Breast epithelium (tissue), 4 donors: Measurements from ENCODE around the gene HLA-DRB1. TPM values are rescaled to one million over a fixed set of nuclear protein-coding genes. Genes with fewer than 3 reads are reported as not detected.
A peak's percentile ranks its signal among the peaks of the same experiment; 100 is the strongest.
"Not testable (repeated sequence)": the region's sequence is repeated elsewhere in the genome, so short reads cannot be mapped to it uniquely, and the experiment has no call there.

Source experiments
- DNase-seq, 2 donors: peaks; one replicate each; pipeline ENCODE4 v3.0.0-alpha.2; 2019; ENCODE audit warnings: low spot score in 2 of 2
- H3K27ac ChIP-seq, 2 donors: fragments of 200-600 bp; sonication (generic) in 1 of 2; one replicate each; pipeline ENCODE4 v1.5.1; 2016 to 2019; ENCODE audit warnings: mild to moderate bottlenecking in 1 of 2
- H3K27me3 ChIP-seq, 2 donors: fragments of 200-600 bp; sonication (generic) in 1 of 2; one replicate each; pipeline versions ENCODE4 v1.5.1 to v1.6.0; 2017 to 2019; ENCODE audit warnings: control low read depth in 1 of 2, mild to moderate bottlenecking in 1 of 2
- H3K36me3 ChIP-seq: fragments of 200-600 bp; one replicate; pipeline ENCODE4 v1.5.1; 2019
- H3K4me1 ChIP-seq, 2 donors: fragments of 200-600 bp; sonication (generic); one replicate each; pipeline ENCODE4 v1.5.1; 2016 to 2019; ENCODE audit warnings: control low read depth in 1 of 2
- H3K4me3 ChIP-seq, 3 donors: fragments of 200-600 bp; sonication (generic); 1 replicate in 2 of 3; 2 replicates in 1 of 3; pipeline ENCODE4 v1.5.1; 2016 to 2019; ENCODE audit warnings: mild to moderate bottlenecking in 3 of 3, moderate library complexity in 2 of 3
- H3K9me3 ChIP-seq, 2 donors: fragments of 200-600 bp; sonication (generic) in 1 of 2; one replicate each; pipeline ENCODE4 v1.5.1; 2016 to 2019; ENCODE audit warnings: control low read depth in 1 of 2
- POLR2A ChIP-seq: fragments of 450-650 bp; IDR thresholded peaks from one replicate; pipeline ENCODE4 v1.6.1; 2016; ENCODE audit warnings: antibody characterized with exemption, mild to moderate bottlenecking, moderate library complexity
- POLR2AphosphoS5 ChIP-seq, 3 donors: sonication (generic); formaldehyde crosslinking; IDR thresholded peaks; one replicate each; pipeline ENCODE4 v1.6.1; 2017; ENCODE audit warnings: antibody characterized with exemption in 3 of 3
- intact Hi-C: fragments of 100-400 bp; cut with DNase I; formaldehyde crosslinking; loops from one replicate; pipeline ENCODE4 v1.15.1; 2023; ENCODE audit warnings: low total_unique reads
- total RNA-seq, 3 donors: library from RNA; depleted of rRNA; stranded (reverse); fragments of >200 nt; gene quantifications; one replicate each; pipeline ENCODE4 v1.1.0, GENCODE V29; 2016
- TF ChIP-seq, protein P1 (sequence below), 3 donors: fragments of 450-650 bp; IDR thresholded peaks; one replicate each; pipeline ENCODE4 v1.5.1; 2016 to 2017; ENCODE audit warnings: antibody characterized with exemption in 3 of 3, mild to moderate bottlenecking in 3 of 3, moderate library complexity in 3 of 3

The HLA-DRB1 gene
- total RNA-seq, 3 donors from 2014 or later: 28.2 to 90.3 (median 44.2) TPM

DNA sequence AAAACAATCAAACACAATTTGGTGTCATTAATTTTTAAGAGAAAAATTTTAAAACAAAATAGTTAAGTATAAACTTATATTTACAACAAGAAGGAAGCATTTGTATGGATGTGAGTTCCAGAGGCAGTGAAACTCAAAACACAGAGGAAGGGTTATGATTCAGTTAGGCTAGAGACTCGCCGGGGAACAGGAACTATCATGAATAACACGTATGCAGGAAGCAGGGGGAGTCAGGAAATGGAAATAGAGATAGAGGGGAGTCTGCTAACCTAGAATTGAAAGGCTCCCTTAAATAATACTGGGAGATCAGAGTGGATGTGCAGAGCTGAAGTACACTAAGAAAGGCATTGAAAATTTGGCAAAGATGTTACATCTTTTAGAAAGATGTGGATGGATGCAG lies 14.2 kb upstream of the HLA-DRB1 start:
- Histone ChIP-seq H3K36me3 (no peaks in the 10 kb centered on the region), H3K4me3 (no peak overlapping the region), H3K27me3 (no peaks in the 10 kb centered on the region), H3K9me3 (no peaks in the 10 kb centered on the region), H3K27ac (no peak overlapping the region), H3K4me1 (no peaks in the 10 kb centered on the region)
- DNase-seq: no peak
- TF ChIP-seq POLR2A: no peak
- intact Hi-C loops: no loop called here

DNA sequence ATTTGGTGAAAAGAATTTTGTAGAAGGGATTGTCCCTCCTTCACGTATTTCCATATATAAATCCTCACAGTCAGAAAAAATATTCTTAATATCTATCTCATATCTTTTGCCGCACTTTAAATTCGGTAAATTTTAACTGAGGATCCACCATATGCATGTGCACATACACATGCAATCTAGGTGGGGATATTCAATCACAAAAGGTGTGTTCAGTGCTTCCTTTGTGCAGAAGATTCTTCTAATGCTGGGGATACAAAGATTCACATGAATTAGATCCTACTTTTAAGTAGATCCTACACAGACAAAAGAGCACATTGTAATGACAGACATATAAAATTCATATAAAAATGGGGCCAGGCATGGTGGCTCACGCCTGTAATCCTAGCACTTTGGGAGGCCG lies 13.6 kb upstream of the HLA-DRB1 start:
- no peaks in the 10 kb centered on the region for H3K9me3 ChIP-seq
- DNase-seq: no peak
- intact Hi-C loops: no loop called here
- TF ChIP-seq POLR2AphosphoS5 (IDR thresholded peaks at IDR 0.05) (no peak), POLR2A (no peak)
- TF ChIP-seq, protein P1, sequence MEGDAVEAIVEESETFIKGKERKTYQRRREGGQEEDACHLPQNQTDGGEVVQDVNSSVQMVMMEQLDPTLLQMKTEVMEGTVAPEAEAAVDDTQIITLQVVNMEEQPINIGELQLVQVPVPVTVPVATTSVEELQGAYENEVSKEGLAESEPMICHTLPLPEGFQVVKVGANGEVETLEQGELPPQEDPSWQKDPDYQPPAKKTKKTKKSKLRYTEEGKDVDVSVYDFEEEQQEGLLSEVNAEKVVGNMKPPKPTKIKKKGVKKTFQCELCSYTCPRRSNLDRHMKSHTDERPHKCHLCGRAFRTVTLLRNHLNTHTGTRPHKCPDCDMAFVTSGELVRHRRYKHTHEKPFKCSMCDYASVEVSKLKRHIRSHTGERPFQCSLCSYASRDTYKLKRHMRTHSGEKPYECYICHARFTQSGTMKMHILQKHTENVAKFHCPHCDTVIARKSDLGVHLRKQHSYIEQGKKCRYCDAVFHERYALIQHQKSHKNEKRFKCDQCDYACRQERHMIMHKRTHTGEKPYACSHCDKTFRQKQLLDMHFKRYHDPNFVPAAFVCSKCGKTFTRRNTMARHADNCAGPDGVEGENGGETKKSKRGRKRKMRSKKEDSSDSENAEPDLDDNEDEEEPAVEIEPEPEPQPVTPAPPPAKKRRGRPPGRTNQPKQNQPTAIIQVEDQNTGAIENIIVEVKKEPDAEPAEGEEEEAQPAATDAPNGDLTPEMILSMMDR (IDR thresholded peaks at IDR 0.05): no peak
- no peaks in the 10 kb centered on the region for H3K27me3 ChIP-seq
- H3K27ac ChIP-seq: no peak overlapping the region
- H3K4me1 ChIP-seq: no peaks in the 10 kb centered on the region
- H3K4me3 ChIP-seq: no peak overlapping the region
- H3K36me3 ChIP-seq: no peaks in the 10 kb centered on the region

DNA sequence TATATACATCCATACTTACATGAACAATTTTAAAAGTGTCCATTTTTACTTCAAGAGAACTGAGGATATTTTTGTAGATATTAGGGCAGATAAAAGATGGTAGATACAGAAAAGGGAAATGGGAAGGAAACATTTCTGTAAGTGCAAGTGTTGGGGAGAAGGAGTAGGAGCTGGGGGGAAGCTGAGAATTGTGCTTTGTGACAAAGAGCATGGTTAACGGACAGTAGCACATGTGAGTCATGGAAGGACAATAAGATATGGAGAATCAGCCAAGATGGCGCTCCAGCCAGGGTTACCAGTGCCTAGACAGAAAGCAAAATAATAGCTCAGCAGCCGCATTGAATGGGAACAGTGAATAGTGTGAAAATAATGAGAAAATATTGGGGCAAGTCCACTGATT lies 12.7 kb upstream of the HLA-DRB1 start:
- TF ChIP-seq, protein P1 (IDR thresholded peaks at IDR 0.05): no peak
- no peak for TF ChIP-seq POLR2A
- no peak for TF ChIP-seq POLR2AphosphoS5 (IDR thresholded peaks at IDR 0.05)
- no peak for DNase-seq
- H3K9me3 ChIP-seq: no peaks in the 10 kb centered on the region
- H3K27me3 ChIP-seq: no peaks in the 10 kb centered on the region
- intact Hi-C loops: no loop called here
- H3K4me1 ChIP-seq: no peaks in the 10 kb centered on the region
- H3K27ac ChIP-seq: no peak overlapping the region
- no peaks in the 10 kb centered on the region for H3K36me3 ChIP-seq
- H3K4me3 ChIP-seq: no peak overlapping the region

DNA sequence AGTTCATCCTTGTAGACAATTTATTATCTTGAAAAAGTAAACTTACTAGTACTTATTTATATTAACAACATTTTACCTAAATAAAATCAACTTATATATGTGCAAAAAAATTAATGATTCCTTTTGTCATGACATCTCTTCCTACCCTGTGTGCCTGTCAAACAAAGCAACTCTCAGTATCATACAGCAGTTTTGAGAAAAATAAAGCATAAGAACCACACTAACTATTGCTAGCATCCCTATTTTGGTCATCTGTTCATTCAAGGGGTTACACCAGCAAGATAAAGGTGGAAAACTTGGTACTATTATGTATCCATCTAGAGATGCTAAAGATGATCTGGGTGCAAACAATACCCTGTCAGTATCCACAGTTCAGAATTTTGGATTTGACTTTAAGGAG lies 7.4 kb upstream of the HLA-DRB1 start:
- intact Hi-C loops: no loop called here
- H3K27me3 ChIP-seq: no peaks in the 10 kb centered on the region
- no peak for DNase-seq
- no peaks in the 10 kb centered on the region for H3K36me3 ChIP-seq
- H3K4me3 ChIP-seq: no peak overlapping the region
- no peak overlapping the region for H3K27ac ChIP-seq
- no peaks in the 10 kb centered on the region for H3K9me3 ChIP-seq
- no peaks in the 10 kb centered on the region for H3K4me1 ChIP-seq
- TF ChIP-seq POLR2AphosphoS5 (IDR thresholded peaks at IDR 0.05): no peak
- TF ChIP-seq, protein P1 (IDR thresholded peaks at IDR 0.05): no peak
- TF ChIP-seq POLR2A: no peak

DNA sequence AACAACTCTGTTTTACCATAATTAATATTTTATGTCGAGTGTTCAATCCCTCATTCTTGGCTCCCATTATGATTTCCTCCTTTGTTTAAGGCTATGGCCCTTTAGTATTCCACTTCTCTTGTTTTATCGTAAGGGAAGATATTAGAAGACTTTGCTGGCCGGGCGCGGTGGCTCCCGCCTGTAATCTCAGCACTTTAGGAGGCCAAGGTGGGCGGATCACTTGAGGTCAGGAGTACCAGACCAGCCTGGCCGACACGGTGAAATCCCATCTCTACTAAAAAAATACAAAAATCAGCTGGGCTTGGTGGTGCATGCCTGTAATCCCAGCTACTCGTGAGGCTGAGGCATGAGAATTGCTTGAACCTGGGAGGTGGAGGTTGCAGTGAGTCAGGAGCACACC lies 1.1 kb upstream of the HLA-DRB1 start:
- H3K36me3 ChIP-seq, DNase-seq, H3K4me1 ChIP-seq, intact Hi-C loops, H3K4me3 ChIP-seq, H3K27ac ChIP-seq, H3K9me3 ChIP-seq, H3K27me3 ChIP-seq: not testable (repeated sequence)

DNA sequence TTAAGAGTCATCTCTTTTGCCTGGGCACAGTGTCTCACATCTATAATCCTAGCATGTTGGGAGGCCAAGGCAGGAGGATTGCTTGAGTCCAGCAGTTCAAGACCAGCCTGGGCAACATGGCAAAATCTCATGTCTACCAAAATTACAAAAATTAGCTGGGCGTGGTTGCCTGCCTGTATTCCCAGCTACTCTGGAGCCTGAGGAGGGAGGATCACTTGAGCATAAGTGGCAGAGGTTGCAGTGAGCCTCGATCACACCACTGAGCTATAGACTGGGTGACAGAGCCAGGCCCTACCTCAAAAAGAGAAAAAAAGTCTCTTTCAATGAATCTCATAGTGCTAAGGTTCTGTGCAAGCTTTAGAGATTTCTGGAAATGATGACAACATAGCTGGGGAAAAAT lies 1.5 kb downstream of the HLA-DRB1 start:
- Histone ChIP-seq H3K4me3 (peak overlapping the region in 1 of 3 donors; percentile 30), H3K36me3 (no peaks in the 10 kb centered on the region), H3K27me3 (no peaks in the 10 kb centered on the region), H3K9me3 (no peaks in the 10 kb centered on the region), H3K27ac (no peak overlapping the region), H3K4me1 (no peaks in the 10 kb centered on the region)
- TF ChIP-seq, protein P1 (IDR thresholded peaks at IDR 0.05): no peak
- TF ChIP-seq POLR2AphosphoS5 (IDR thresholded peaks at IDR 0.05) (no peak), POLR2A (no peak)
- DNase-seq: no peak
- intact Hi-C loops: no loop called here
